ENCODE data around the gene SCNM1. TPM values are rescaled to one million over a fixed set of nuclear protein-coding genes. Genes with fewer than 3 reads are reported as not detected.

The SCNM1 gene
- total RNA-seq, 1 experiment from 2014 or later: 34.1 TPM

DNA sequence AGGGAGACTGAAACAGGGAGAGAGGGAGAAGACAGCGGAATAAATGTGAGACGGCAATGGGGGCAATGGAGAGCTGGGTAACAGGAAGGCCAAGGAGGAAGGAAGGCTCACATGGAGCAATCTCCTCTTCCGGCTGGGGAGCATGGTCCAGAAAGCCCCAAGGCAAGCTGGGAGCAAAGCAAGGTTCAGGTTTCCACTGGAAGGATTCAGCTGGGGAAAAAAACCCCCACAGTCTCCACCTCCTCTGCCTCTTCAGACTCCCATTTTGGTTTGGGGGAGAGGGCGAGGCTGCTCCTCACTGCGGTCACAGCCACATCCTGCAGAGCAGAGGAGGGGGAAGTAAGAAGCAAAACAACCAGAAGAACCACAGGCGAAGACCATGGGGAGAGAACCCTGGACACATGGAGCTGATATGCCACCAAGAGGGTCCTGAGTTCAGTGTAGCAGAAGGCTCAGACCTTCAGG lies 8.8 kb upstream of the SCNM1 start:
- intact Hi-C loops (cut with micrococcal nuclease): no loop called here
- Histone ChIP-seq H3K4me1 (ENCODE audit: control insufficient read depth in 1 of 2, insufficient read depth in 2 of 2, low read length in 2 of 2) (peaks cover 2 to 6% of the 10 kb centered on the region in 2 experiments; a peak in 3 of 4 replicates), H3K79me2 (ENCODE audit: insufficient read depth, low read length) (no peaks in the 10 kb centered on the region), H3K9ac (ENCODE audit: low read length) (no peak overlapping the region), H3K27me3 (ENCODE audit: insufficient read depth, low read length) (no peaks in the 10 kb centered on the region), H3K4me2 (ENCODE audit: low read length) (no peak overlapping the region), H3K9me2 (ENCODE audit: insufficient read depth) (no peaks in the 10 kb centered on the region), H3K4me3 (replicated peaks in 1 of 2; ENCODE audit: low read depth in 1 of 2, low read length in 2 of 2) (no peak overlapping the region), H3K36me3 (ENCODE audit: control insufficient read depth in 1 of 2, insufficient read depth in 2 of 2, low read length in 2 of 2) (peaks cover 0 to 9% of the 10 kb centered on the region in 2 experiments; a peak in 2 of 4 replicates), H3K9me3 (ENCODE audit: control insufficient read depth in 1 of 2, insufficient read depth in 1 of 2, low read depth in 1 of 2, low read length in 2 of 2) (no peaks in the 10 kb centered on the region), H2AFZ (ENCODE audit: low read depth, low read length, poor library complexity, severe bottlenecking) (no peak overlapping the region), H4K20me1 (ENCODE audit: insufficient read depth) (no peaks in the 10 kb centered on the region), H3K27ac (ENCODE audit: low read depth, low read length) (no peak overlapping the region)
- ChIA-PET POLR2A (no interaction called here), RAD21 (ENCODE audit: low non-redundant PET in 1 of 2, low total read pairs in 2 of 2, uncharacterized antibody in 2 of 2, unreplicated experiment in 2 of 2) (no interaction called here), CTCF (interaction anchor here (0.7 to 5.8 kb wide), 4 partner anchors 14 to 150 kb away, joined by 3 to 63 read pairs (median 3); partner anchors contain the start of gene MINDY1)
- ATAC-seq: no peak
- no peak for DNase-seq (ENCODE audit: low read depth, low spot score)
- TF ChIP-seq ELF1 (IDR thresholded peaks at IDR 0.05; ENCODE audit: borderline replicate concordance, low read depth) (no peak), ZFX (IDR thresholded peaks at IDR 0.05) (no peak), EZH2phosphoT487 (IDR thresholded peaks at IDR 0.05; ENCODE audit: borderline replicate concordance) (no peak), ZNF274 (IDR thresholded peaks at IDR 0.05; ENCODE audit: low read depth, low read length) (no peak)
- no TSS peak for BruUV-seq (replicated peaks)

DNA sequence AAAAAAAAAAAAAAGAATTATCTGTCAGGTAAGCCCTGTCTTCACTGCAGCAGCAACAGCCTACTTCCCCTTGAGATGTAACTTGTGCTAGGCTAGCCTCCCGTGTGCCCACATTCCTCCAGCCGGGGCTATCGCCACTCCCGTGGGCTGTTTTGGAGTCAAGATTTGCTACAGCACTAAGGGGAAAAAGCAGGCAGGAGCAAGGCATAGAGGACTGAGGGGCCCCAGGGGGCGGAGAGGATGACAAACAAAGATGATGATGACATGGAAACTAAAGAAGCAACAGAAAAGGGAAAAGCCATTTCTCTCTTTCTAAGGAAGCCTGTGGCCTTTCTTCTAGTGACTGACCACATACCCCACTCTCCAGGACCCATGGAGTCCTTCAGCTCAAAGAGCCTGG lies 7.6 kb upstream of the SCNM1 start:
- Histone ChIP-seq H3K27ac (ENCODE audit: low read depth, low read length) (no peak overlapping the region), H3K36me3 (ENCODE audit: control insufficient read depth in 1 of 2, insufficient read depth in 2 of 2, low read length in 2 of 2) (peaks cover 0 to 9% of the 10 kb centered on the region in 2 experiments; a peak in 2 of 4 replicates), H3K9ac (ENCODE audit: low read length) (no peak overlapping the region), H3K9me2 (ENCODE audit: insufficient read depth) (no peaks in the 10 kb centered on the region), H3K4me2 (ENCODE audit: low read length) (no peak overlapping the region), H3K4me1 (ENCODE audit: control insufficient read depth in 1 of 2, insufficient read depth in 2 of 2, low read length in 2 of 2) (peaks cover 2 to 6% of the 10 kb centered on the region in 2 experiments; a peak in 3 of 4 replicates), H3K27me3 (ENCODE audit: insufficient read depth, low read length) (no peaks in the 10 kb centered on the region), H2AFZ (ENCODE audit: low read depth, low read length, poor library complexity, severe bottlenecking) (no peak overlapping the region), H3K79me2 (ENCODE audit: insufficient read depth, low read length) (no peaks in the 10 kb centered on the region), H3K4me3 (replicated peaks in 1 of 2; ENCODE audit: low read depth in 1 of 2, low read length in 2 of 2) (no peak overlapping the region), H3K9me3 (ENCODE audit: control insufficient read depth in 1 of 2, insufficient read depth in 1 of 2, low read depth in 1 of 2, low read length in 2 of 2) (no peaks in the 10 kb centered on the region), H4K20me1 (ENCODE audit: insufficient read depth) (no peaks in the 10 kb centered on the region)
- ATAC-seq (no peak), DNase-seq (ENCODE audit: low read depth, low spot score) (no peak)
- ChIA-PET POLR2A (no interaction called here), CTCF (interaction anchor here (5.8 kb wide), 1 partner anchor 58 kb away, joined by 63 read pairs; no protein-coding TSS in a partner anchor), RAD21 (ENCODE audit: low non-redundant PET in 1 of 2, low total read pairs in 2 of 2, uncharacterized antibody in 2 of 2, unreplicated experiment in 2 of 2) (no interaction called here)
- intact Hi-C loops (cut with micrococcal nuclease): no loop called here
- no TSS peak for BruUV-seq (replicated peaks)
- TF ChIP-seq RAD21 (IDR thresholded peaks at IDR 0.05; ENCODE audit: low read depth) (no peak), SIN3A (IDR thresholded peaks at IDR 0.05; ENCODE audit: low read depth) (no peak), CBX3 (IDR thresholded peaks at IDR 0.05; ENCODE audit: low read depth) (no peak), ELF1 (IDR thresholded peaks at IDR 0.05; ENCODE audit: borderline replicate concordance, low read depth) (no peak), POLR2A (IDR thresholded peaks at IDR 0.05; ENCODE audit: borderline replicate concordance, extremely low read depth, insufficient read depth, insufficient read length) (no peak), SRF (IDR thresholded peaks at IDR 0.05; ENCODE audit: low read depth) (no peak)
- TF ChIP-seq, protein P1, sequence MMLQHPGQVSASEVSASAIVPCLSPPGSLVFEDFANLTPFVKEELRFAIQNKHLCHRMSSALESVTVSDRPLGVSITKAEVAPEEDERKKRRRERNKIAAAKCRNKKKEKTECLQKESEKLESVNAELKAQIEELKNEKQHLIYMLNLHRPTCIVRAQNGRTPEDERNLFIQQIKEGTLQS (IDR thresholded peaks at IDR 0.05): no peak
- TF ChIP-seq, protein P2, sequence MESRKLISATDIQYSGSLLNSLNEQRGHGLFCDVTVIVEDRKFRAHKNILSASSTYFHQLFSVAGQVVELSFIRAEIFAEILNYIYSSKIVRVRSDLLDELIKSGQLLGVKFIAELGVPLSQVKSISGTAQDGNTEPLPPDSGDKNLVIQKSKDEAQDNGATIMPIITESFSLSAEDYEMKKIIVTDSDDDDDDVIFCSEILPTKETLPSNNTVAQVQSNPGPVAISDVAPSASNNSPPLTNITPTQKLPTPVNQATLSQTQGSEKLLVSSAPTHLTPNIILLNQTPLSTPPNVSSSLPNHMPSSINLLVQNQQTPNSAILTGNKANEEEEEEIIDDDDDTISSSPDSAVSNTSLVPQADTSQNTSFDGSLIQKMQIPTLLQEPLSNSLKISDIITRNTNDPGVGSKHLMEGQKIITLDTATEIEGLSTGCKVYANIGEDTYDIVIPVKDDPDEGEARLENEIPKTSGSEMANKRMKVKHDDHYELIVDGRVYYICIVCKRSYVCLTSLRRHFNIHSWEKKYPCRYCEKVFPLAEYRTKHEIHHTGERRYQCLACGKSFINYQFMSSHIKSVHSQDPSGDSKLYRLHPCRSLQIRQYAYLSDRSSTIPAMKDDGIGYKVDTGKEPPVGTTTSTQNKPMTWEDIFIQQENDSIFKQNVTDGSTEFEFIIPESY (IDR thresholded peaks at IDR 0.05; ENCODE audit: extremely low read depth, insufficient replicate concordance, low read length): no peak
- TF ChIP-seq, protein P3, sequence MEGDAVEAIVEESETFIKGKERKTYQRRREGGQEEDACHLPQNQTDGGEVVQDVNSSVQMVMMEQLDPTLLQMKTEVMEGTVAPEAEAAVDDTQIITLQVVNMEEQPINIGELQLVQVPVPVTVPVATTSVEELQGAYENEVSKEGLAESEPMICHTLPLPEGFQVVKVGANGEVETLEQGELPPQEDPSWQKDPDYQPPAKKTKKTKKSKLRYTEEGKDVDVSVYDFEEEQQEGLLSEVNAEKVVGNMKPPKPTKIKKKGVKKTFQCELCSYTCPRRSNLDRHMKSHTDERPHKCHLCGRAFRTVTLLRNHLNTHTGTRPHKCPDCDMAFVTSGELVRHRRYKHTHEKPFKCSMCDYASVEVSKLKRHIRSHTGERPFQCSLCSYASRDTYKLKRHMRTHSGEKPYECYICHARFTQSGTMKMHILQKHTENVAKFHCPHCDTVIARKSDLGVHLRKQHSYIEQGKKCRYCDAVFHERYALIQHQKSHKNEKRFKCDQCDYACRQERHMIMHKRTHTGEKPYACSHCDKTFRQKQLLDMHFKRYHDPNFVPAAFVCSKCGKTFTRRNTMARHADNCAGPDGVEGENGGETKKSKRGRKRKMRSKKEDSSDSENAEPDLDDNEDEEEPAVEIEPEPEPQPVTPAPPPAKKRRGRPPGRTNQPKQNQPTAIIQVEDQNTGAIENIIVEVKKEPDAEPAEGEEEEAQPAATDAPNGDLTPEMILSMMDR (IDR thresholded peaks at IDR 0.05 in 2 of 3, conservative IDR thresholded peaks at IDR 0.05 in 1 of 3; ENCODE audit: borderline replicate concordance in 1 of 3, insufficient read depth in 1 of 3, low read depth in 2 of 3, low read length in 2 of 3): no peak
